Brain microvascular endothelial cell (primary cell): ENCODE results near the gene TUSC7.

Experiments
- DNase-seq: peaks from one replicate; pipeline ENCODE4 v3.0.0-alpha.2; 2020
- H3K27ac ChIP-seq: fragments of 250-450 bp; sonication (Bioruptor Pico); 2 replicates; pipeline ENCODE4 v1.5.1; 2020; ENCODE audit warnings: mild to moderate bottlenecking, moderate library complexity
- H3K27me3 ChIP-seq: fragments of 250-450 bp; sonication (Bioruptor Pico); replicated peaks from 2 replicates; pipeline ENCODE4 v1.5.1; 2020; ENCODE audit warnings: mild to moderate bottlenecking
- H3K36me3 ChIP-seq: fragments of 250-450 bp; sonication (Bioruptor Pico); replicated peaks from 2 replicates; pipeline ENCODE4 v1.5.1; 2020; ENCODE audit warnings: mild to moderate bottlenecking
- H3K4me3 ChIP-seq: 2 replicates; pipeline ENCODE4 v1.5.1; 2011; ENCODE audit warnings: low read depth, mild to moderate bottlenecking, control low read depth, low read length, moderate library complexity
- CTCF ChIP-seq: IDR thresholded peaks from 2 replicates; pipeline ENCODE4 v1.5.1; 2011; ENCODE audit warnings: low read depth, mild to moderate bottlenecking, moderate library complexity, low read length, control low read depth, inconsistent platforms; ENCODE audit errors: missing control alignments
- in situ Hi-C: cut with HindIII; loops from 2 replicates; pipeline ENCODE4 v1.10.0; 2017; ENCODE audit warnings: low sequenced_read_pairs, low pct_ligation_motif_present

Gene TUSC7

GRCh38 chr3:116709479-116709878 lies at the start of gene TUSC7:
TUSC7 (plus strand) TSS chr3:116709779.
- Histone ChIP-seq H3K36me3 (no peaks in the 10 kb centered on the region), H3K4me3 (no peak within 1 kb of the TSS), H3K27ac (no peak within 1 kb of the TSS), H3K27me3 (no peaks in the 10 kb centered on the region)
- TF ChIP-seq CTCF = no peak
- in situ Hi-C loops = no loop called here
- no peak for DNase-seq

GRCh38 chr3:116661196-116661595 lies 48.4 kb upstream of the TUSC7 start:
- Histone ChIP-seq H3K36me3 (no peaks in the 10 kb centered on the region), H3K4me3 (no peak overlapping the region), H3K27me3 (no peaks in the 10 kb centered on the region), H3K27ac (no peak overlapping the region)
- no peak for TF ChIP-seq CTCF
- in situ Hi-C loops = no loop called here
- DNase-seq = no peak

- no peak for TF ChIP-seq CTCF
- H3K27ac ChIP-seq = no peak overlapping the region
- H3K27me3 ChIP-seq = no peaks in the 10 kb centered on the region
- in situ Hi-C loops = no loop called here
- no peaks in the 10 kb centered on the region for H3K36me3 ChIP-seq
- H3K4me3 ChIP-seq = no peak overlapping the region
- DNase-seq = no peak
Observed at GRCh38 chr3:116663161-116664110, 46.1 kb upstream of the TUSC7 start.

GRCh38 chr3:116667324-116667723 lies 42.3 kb upstream of the TUSC7 start:
- in situ Hi-C loops = no loop called here
- Histone ChIP-seq H3K27ac (no peak overlapping the region), H3K4me3 (no peak overlapping the region), H3K36me3 (no peaks in the 10 kb centered on the region), H3K27me3 (no peaks in the 10 kb centered on the region)
- TF ChIP-seq CTCF = no peak
- no peak for DNase-seq

GRCh38 chr3:116667791-116668190 lies 41.8 kb upstream of the TUSC7 start:
- no peak for TF ChIP-seq CTCF
- in situ Hi-C loops = no loop called here
- Histone ChIP-seq H3K36me3 (no peaks in the 10 kb centered on the region), H3K27me3 (no peaks in the 10 kb centered on the region), H3K27ac (no peak overlapping the region), H3K4me3 (no peak overlapping the region)
- DNase-seq = no peak
